NOMO-1 (cell line): ENCODE measurements around the gene MFSD2A.
"Not testable (repeated sequence)": the region's sequence is repeated elsewhere in the genome, so short reads cannot be mapped to it uniquely, and the experiment has no call there.

Source experiments
- DNase-seq, 2 experiments: peaks; one replicate each; lab custom pipeline; 2025; ENCODE audit not compliant: unreplicated experiment in 2 of 2; lab: John Stamatoyannopoulos, UW

MFSD2A gene

GRCh38 chr1:39954870-39955546 lies at the start of gene MFSD2A:
MFSD2A (plus strand) TSS chr1:39955145; CDS start chr1:39955293, 148 bp downstream.
- DNase-seq, result peak; percentile 94 to 98

GRCh38 chr1:39905172-39905571 lies 49.8 kb upstream of the MFSD2A start:
- DNase-seq, result peak; percentile 60 to 61

GRCh38 chr1:39907528-39908453 lies 47.2 kb upstream of the MFSD2A start:
- peak in 1 of 2 experiments; percentile 56 for DNase-seq

GRCh38 chr1:39908534-39908933 lies 46.4 kb upstream of the MFSD2A start:
- no peak for DNase-seq

- DNase-seq, result no peak
Observed at GRCh38 chr1:39910263-39910662, 44.7 kb upstream of the MFSD2A start.

GRCh38 chr1:39913136-39913535 lies 41.8 kb upstream of the MFSD2A start:
- DNase-seq, result not testable (repeated sequence)

- no peak for DNase-seq
Observed at GRCh38 chr1:39915499-39916129, 39.3 kb upstream of the MFSD2A start.

GRCh38 chr1:39917825-39918224 lies 37.1 kb upstream of the MFSD2A start:
- DNase-seq, result no peak

- DNase-seq, result peak; percentile 39 to 61
Observed at GRCh38 chr1:39919545-39919944, 35.4 kb upstream of the MFSD2A start.

GRCh38 chr1:39922251-39922688 lies 32.7 kb upstream of the MFSD2A start:
- DNase-seq, result no peak

GRCh38 chr1:39925721-39926342 lies 29.1 kb upstream of the MFSD2A start:
- no peak for DNase-seq

- no peak for DNase-seq
Observed at GRCh38 chr1:39926343-39926793, 28.6 kb upstream of the MFSD2A start.

- DNase-seq, result no peak
Observed at GRCh38 chr1:39926820-39927219, 28.1 kb upstream of the MFSD2A start.

- DNase-seq, result no peak
Observed at GRCh38 chr1:39927538-39927937, 27.4 kb upstream of the MFSD2A start.

GRCh38 chr1:39928809-39929587 lies 25.9 kb upstream of the MFSD2A start:
- no peak for DNase-seq

- DNase-seq, result peak; percentile 97 to 99
Observed at GRCh38 chr1:39933956-39934941, 20.7 kb upstream of the MFSD2A start.

- peak; percentile 82 to 86 for DNase-seq
Observed at GRCh38 chr1:39936724-39937491, 18.0 kb upstream of the MFSD2A start.

- DNase-seq, result no peak
Observed at GRCh38 chr1:39938856-39939255, 16.1 kb upstream of the MFSD2A start.
